A549 (cell line): ENCODE measurements around the gene IFI30. TPM values are rescaled to one million over a fixed set of nuclear protein-coding genes. Genes with fewer than 3 reads are reported as not detected.

Experiments
- ATAC-seq, 2 experiments: fragments of 200-7000 bp in 1 of 2; fragments of >200 bp in 1 of 2; cut with Nextera tagmentation in 1 of 2; cut with Tn5 transposase in 1 of 2; 3 replicates each; pipeline versions ENCODE4 v1.8.0 to v1.9.1; 2018 to 2020; ENCODE audit warnings: mild to moderate bottlenecking in 1 of 2, moderate library complexity in 1 of 2
- CTCF ChIA-PET: fragments of 300-600 bp; sonication (Branson Sonifier 250); formaldehyde crosslinking; extraction: SDS; loops from one replicate; lab custom pipeline; 2021; ENCODE audit warnings: antibody characterized with exemption, inconsistent platforms; lab: Yijun Ruan, JAX
- POLR2A ChIA-PET: fragments of 350-600 bp; formaldehyde crosslinking; extraction: SDS; loops from one replicate; lab custom pipeline; 2021; ENCODE audit warnings: antibody characterized with exemption, inconsistent platforms; lab: Yijun Ruan, JAX
- DNase-seq, 2 experiments: peaks; one replicate each; pipeline versions ENCODE4 v3.0.0 to v3.0.0-alpha.2; 2011 to 2016; ENCODE audit warnings: low read depth in 1 of 2, low spot score in 1 of 2
- FAIRE-seq: peaks from 2 replicates; lab custom pipeline; 2011; peaks lifted over from hg19 to GRCh38; lab: Jason Lieb, UNC
- H3K27ac ChIP-seq, 2 experiments: fragments of >200 bp; sonication (Bioruptor Twin); formaldehyde crosslinking; 3 replicates each; pipeline ENCODE4 v1.5.1; 2016 to 2017
- H3K4me1 ChIP-seq: fragments of >200 bp; sonication (Bioruptor Twin); formaldehyde crosslinking; 3 replicates; pipeline ENCODE4 v1.6.1; 2016
- H3K4me2 ChIP-seq: fragments of >200 bp; sonication (Bioruptor Twin); formaldehyde crosslinking; 3 replicates; pipeline ENCODE4 v1.6.1; 2016
- H3K4me3 ChIP-seq: fragments of >200 bp; sonication (Bioruptor Twin); formaldehyde crosslinking; 3 replicates; pipeline ENCODE4 v1.5.1; 2016
- H3K9me3 ChIP-seq: fragments of >200 bp; sonication (Bioruptor Twin); formaldehyde crosslinking; 3 replicates; pipeline ENCODE4 v1.6.1; 2016
- CBX8 ChIP-seq: fragments of 200-600 bp; sonication (generic); IDR thresholded peaks from 2 replicates; pipeline ENCODE4 v1.6.1; 2016
- CTCF ChIP-seq: fragments of >200 bp; sonication (Bioruptor Twin); formaldehyde crosslinking; IDR thresholded peaks from 3 replicates; pipeline ENCODE4 v1.5.1; 2016
- E2F6 ChIP-seq: IDR thresholded peaks from 2 replicates; pipeline ENCODE4 v1.6.1; 2012; ENCODE audit warnings: low read depth, borderline replicate concordance
- ELK1 ChIP-seq: fragments of 150-350 bp; IDR thresholded peaks from 2 replicates; pipeline ENCODE4 v1.6.1; 2014; ENCODE audit warnings: low read depth, mild to moderate bottlenecking, low read length
- ESRRA ChIP-seq: fragments of 150-350 bp; IDR thresholded peaks from 2 replicates; pipeline ENCODE4 v1.6.1; 2014; ENCODE audit warnings: mild to moderate bottlenecking, low read length, borderline replicate concordance
- FOSL2 ChIP-seq, 2 experiments: fragments of 450-650 bp in 1 of 2; fragments of >200 bp in 1 of 2; sonication (Bioruptor Twin) in 1 of 2; formaldehyde crosslinking; IDR thresholded peaks; 2 replicates each; pipeline versions ENCODE4 v1.5.0 to v1.6.1; 2016 to 2020; ENCODE audit warnings: mild to moderate bottlenecking in 1 of 2, moderate library complexity in 1 of 2
- HOXB5 ChIP-seq: fragments of 250-450 bp; sonication (Bioruptor Pico); IDR thresholded peaks from 2 replicates; pipeline ENCODE4 v1.5.0; 2020; ENCODE audit warnings: mild to moderate bottlenecking, moderate library complexity
- MAFK ChIP-seq: fragments of 450-650 bp; IDR thresholded peaks from 2 replicates; pipeline ENCODE4 v1.6.1; 2014; ENCODE audit not compliant: partially characterized antibody
- MAX ChIP-seq: IDR thresholded peaks from 2 replicates; pipeline ENCODE4 v1.6.1; 2012
- NFE2L2 ChIP-seq: fragments of 150-350 bp; conservative IDR thresholded peaks from 2 replicates; pipeline ENCODE4 v1.6.1; 2014; ENCODE audit warnings: low read length
- NPAS2 ChIP-seq: fragments of 250-450 bp; sonication (Bioruptor Pico); IDR thresholded peaks from 2 replicates; pipeline ENCODE4 v1.8.0; 2022; ENCODE audit warnings: mild to moderate bottlenecking, moderate library complexity, borderline replicate concordance
- PHF8 ChIP-seq: fragments of 200-600 bp; sonication (generic); IDR thresholded peaks from 2 replicates; pipeline ENCODE4 v1.6.1; 2016; ENCODE audit warnings: low read depth, mild to moderate bottlenecking, antibody characterized with exemption, moderate library complexity, borderline replicate concordance
- RAD21 ChIP-seq, 2 experiments: fragments of >200 bp in 1 of 2; sonication (Bioruptor Twin) in 1 of 2; formaldehyde crosslinking in 1 of 2; IDR thresholded peaks in 1 of 2; conservative IDR thresholded peaks in 1 of 2; 2 replicates in 1 of 2; 3 replicates in 1 of 2; pipeline ENCODE4 v1.6.1; 2012 to 2018; ENCODE audit warnings: inconsistent platforms in 1 of 2
- RFX5 ChIP-seq: fragments of 450-650 bp; IDR thresholded peaks from 2 replicates; pipeline ENCODE4 v1.7.1; 2014; ENCODE audit warnings: antibody characterized with exemption, mild to moderate bottlenecking, moderate library complexity
- RNF2 ChIP-seq: fragments of 200-600 bp; sonication (generic); IDR thresholded peaks from 2 replicates; pipeline ENCODE4 v1.6.1; 2016; ENCODE audit warnings: low read depth, mild to moderate bottlenecking, antibody characterized with exemption, moderate library complexity, borderline replicate concordance
- SMC3 ChIP-seq: fragments of >200 bp; sonication (Bioruptor Twin); formaldehyde crosslinking; IDR thresholded peaks from 3 replicates; pipeline ENCODE4 v1.6.1; 2018; ENCODE audit warnings: inconsistent platforms
- TP53 ChIP-seq: fragments of 250-450 bp; sonication (Bioruptor Pico); IDR thresholded peaks from 2 replicates; pipeline ENCODE4 v1.5.0; 2021; ENCODE audit warnings: mild to moderate bottlenecking, moderate library complexity
- ZC3H11A ChIP-seq: fragments of 450-650 bp; IDR thresholded peaks from 2 replicates; pipeline ENCODE4 v1.6.1; 2014; ENCODE audit warnings: antibody characterized with exemption, mild to moderate bottlenecking
- WGBS: methylation state at CpG from one replicate; pipeline ENCODE4 v1.1.6; 2017; ENCODE audit errors: missing lambda C conversion rate; 5-methylcytosine and 5-hydroxymethylcytosine counted together
- polyA plus RNA-seq, 4 experiments: library from polyadenylated mRNA; depleted of rRNA in 3 of 4; stranded (reverse); fragments of >200 nt; fragmentation: RNase III in 1 of 4; extraction: RNeasy Plus Mini Kit Qiagen cat#74134 plus additional on column Dnase treatment in 1 of 4; gene quantifications; 2 replicates in 3 of 4; 3 replicates in 1 of 4; pipeline ENCODE4 v1.2.3, GENCODE V29; 2011 to 2017
- TF ChIP-seq, protein P1 (sequence below): fragments of 450-650 bp; IDR thresholded peaks from 2 replicates; pipeline ENCODE4 v1.6.1; 2014; ENCODE audit warnings: antibody characterized with exemption

IFI30 gene
- polyA plus RNA-seq, 2 of the 4 experiments (the other 2 are of a cell fraction) = 11.2 to 13.5 TPM

DNA sequence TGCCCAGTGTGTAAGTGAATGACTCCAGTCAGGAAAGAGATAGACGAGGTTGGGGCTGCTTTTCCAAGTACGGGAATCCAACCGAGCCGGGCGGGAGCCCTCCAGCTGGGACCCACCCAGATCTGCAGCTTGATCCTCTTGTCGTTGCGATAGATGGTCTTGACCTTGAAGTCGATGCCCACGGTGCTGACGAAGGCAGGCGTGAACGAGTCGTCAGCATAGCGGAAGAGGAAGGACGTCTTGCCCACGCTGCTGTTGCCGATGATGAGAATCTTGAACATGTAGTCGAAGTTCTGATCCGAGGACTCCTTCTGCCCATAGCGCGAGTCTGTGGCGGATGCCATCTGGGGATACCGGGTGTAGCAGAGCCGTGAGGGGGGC lies 28.8 kb downstream of the IFI30 start (continued):
- TF ChIP-seq FOSL2 (IDR thresholded peaks at IDR 0.05) (no peak), FOSL2 (CRISPR knock-in tag; IDR thresholded peaks at IDR 0.05) (no peak), MAFK (no peak), RAD21 (conservative IDR thresholded peaks at IDR 0.05 in 1 of 2, IDR thresholded peaks at IDR 0.05 in 1 of 2) (no peak), NPAS2 (CRISPR knock-in tag) (no peak), ZC3H11A (no peak), NFE2L2 (no peak)

- POLR2A ChIA-PET = no interaction called here
- Histone ChIP-seq H3K9me3 (no peaks in the 10 kb centered on the region), H3K4me3 (peak overlapping the region; percentile 57), H3K4me1 (peaks cover 10% of the 10 kb centered on the region; the same call in 2 of the 3 replicates), H3K4me2 (peak overlapping the region; percentile 84), H3K27ac (peak overlapping the region in 1 of 2 experiments; percentile 73; a peak in 2 of 6 replicates)
- CTCF ChIA-PET = interaction anchor here (1.3 to 8.9 kb wide), 4 partner anchors 10 to 71 kb away, joined by 5 to 86 read pairs (median 12); partner anchors contain the start of genes IQCN and MPV17L2
- no peak for FAIRE-seq
- ATAC-seq = 0 out of 6 replicates have a peak, but pooled peaks of 1 of the 2 experiments have one; percentile 3
- no peak for DNase-seq
- TF ChIP-seq RNF2 (no peak), SMC3 (peak; percentile 37; the same call in 1 of the 3 replicates), CBX8 (no peak), E2F6 (peak; percentile 67; the same call in 1 of the 2 replicates), MAX (peak; percentile 64; the same call in 1 of the 2 replicates), RAD21 (conservative IDR thresholded peaks at IDR 0.05 in 1 of 2, IDR thresholded peaks at IDR 0.05 in 1 of 2) (peak; percentile 40; a peak in 4 of 5 replicates), CTCF (peak; percentile 27)
- TF ChIP-seq, protein P1, sequence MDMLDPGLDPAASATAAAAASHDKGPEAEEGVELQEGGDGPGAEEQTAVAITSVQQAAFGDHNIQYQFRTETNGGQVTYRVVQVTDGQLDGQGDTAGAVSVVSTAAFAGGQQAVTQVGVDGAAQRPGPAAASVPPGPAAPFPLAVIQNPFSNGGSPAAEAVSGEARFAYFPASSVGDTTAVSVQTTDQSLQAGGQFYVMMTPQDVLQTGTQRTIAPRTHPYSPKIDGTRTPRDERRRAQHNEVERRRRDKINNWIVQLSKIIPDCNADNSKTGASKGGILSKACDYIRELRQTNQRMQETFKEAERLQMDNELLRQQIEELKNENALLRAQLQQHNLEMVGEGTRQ = peak; percentile 44
- 52% methylated on average over 17 of the region's 32 CpGs for WGBS
These were observed 29.3 kb downstream of the IFI30 start for GRCh38 chr19:18202778-18203407.

- peak overlapping the region; percentile 84 for H3K4me2 ChIP-seq
- DNase-seq (no peak), FAIRE-seq (no peak), ATAC-seq (peak; percentile 33 to 36)
- no peak for TF ChIP-seq TP53 (CRISPR knock-in tag)
- no peak for TF ChIP-seq PHF8
- TF ChIP-seq RNF2 = no peak
- no peak for TF ChIP-seq RFX5
- TF ChIP-seq NPAS2 (CRISPR knock-in tag) = no peak
- no peak for TF ChIP-seq HOXB5 (CRISPR knock-in tag)
- no peak for TF ChIP-seq ELK1
- TF ChIP-seq ESRRA = no peak
- CTCF ChIA-PET = interaction anchor here (0.8 to 8.9 kb wide), 4 partner anchors 11 to 208 kb away, joined by 3 to 86 read pairs (median 12); partner anchors contain the start of gene MPV17L2
- peak overlapping the region in 1 of 2 experiments; percentile 73; a peak in 3 of 6 replicates for H3K27ac ChIP-seq
- H3K4me1 ChIP-seq = peaks cover 10% of the 10 kb centered on the region; the same call in 2 of the 3 replicates
- 0% methylated on average over 6 of the region's 38 CpGs for WGBS
- POLR2A ChIA-PET = interaction anchor here (1.0 to 2.0 kb wide), 5 partner anchors 11 to 183 kb away, joined by 3 to 14 read pairs (median 5); partner anchors contain the start of genes GDF15, JUND and MPV17L2
- peak overlapping the region; percentile 57 for H3K4me3 ChIP-seq
- H3K9me3 ChIP-seq = no peaks in the 10 kb centered on the region
These were observed 29.8 kb downstream of the IFI30 start for GRCh38 chr19:18203408-18203862.
